Stimulated activated naive CD8-positive, alpha-beta T cell treated with anti-CD3 and anti-CD28 coated beads, Interleukin-15, Interleukin-2, amounts not matched to agents 100 ng/mL and 50 ng/mL, for 24 hours (primary cell): Measurements from ENCODE around the gene OCRL.

ENCODE experiments used
- H3K27ac Mint-ChIP-seq: one replicate; pipeline ENCODE4 v1.8.0; 2021; ENCODE audit warnings: mild to moderate bottlenecking, mixed read lengths
- H3K27me3 Mint-ChIP-seq: one replicate; pipeline ENCODE4 v1.8.0; 2021; ENCODE audit warnings: mixed read lengths
- H3K36me3 Mint-ChIP-seq: one replicate; pipeline ENCODE4 v1.8.0; 2021; ENCODE audit warnings: low read depth, mixed read lengths
- H3K4me1 Mint-ChIP-seq: one replicate; pipeline ENCODE4 v1.8.0; 2021; ENCODE audit warnings: low read depth, mixed read lengths
- H3K4me3 Mint-ChIP-seq: one replicate; pipeline ENCODE4 v1.8.0; 2021; ENCODE audit warnings: mild to moderate bottlenecking, mixed read lengths
- H3K9me3 Mint-ChIP-seq: one replicate; pipeline ENCODE4 v1.8.0; 2021; ENCODE audit warnings: mixed read lengths

OCRL gene

GRCh38 chrX:129586446-129586845 lies 46.4 kb downstream of the OCRL start:
- Mint-ChIP-seq H3K4me3 (no peak overlapping the region), H3K36me3 (no peaks in the 10 kb centered on the region), H3K9me3 (no peaks in the 10 kb centered on the region), H3K27ac (no peak overlapping the region), H3K27me3 (no peaks in the 10 kb centered on the region), H3K4me1 (no peaks in the 10 kb centered on the region)

GRCh38 chrX:129590596-129590995 lies 50.5 kb downstream of the OCRL start:
- no peaks in the 10 kb centered on the region for H3K36me3 Mint-ChIP-seq
- H3K4me3 Mint-ChIP-seq: no peak overlapping the region
- H3K4me1 Mint-ChIP-seq: no peaks in the 10 kb centered on the region
- no peaks in the 10 kb centered on the region for H3K27me3 Mint-ChIP-seq
- H3K9me3 Mint-ChIP-seq: no peaks in the 10 kb centered on the region
- no peak overlapping the region for H3K27ac Mint-ChIP-seq

GRCh38 chrX:129593137-129593536 lies 53.1 kb downstream of the OCRL start:
- H3K9me3 Mint-ChIP-seq: no peaks in the 10 kb centered on the region
- no peaks in the 10 kb centered on the region for H3K4me1 Mint-ChIP-seq
- no peaks in the 10 kb centered on the region for H3K27me3 Mint-ChIP-seq
- H3K4me3 Mint-ChIP-seq: no peak overlapping the region
- H3K27ac Mint-ChIP-seq: no peak overlapping the region
- no peaks in the 10 kb centered on the region for H3K36me3 Mint-ChIP-seq

- Mint-ChIP-seq H3K9me3 (no peaks in the 10 kb centered on the region), H3K36me3 (no peaks in the 10 kb centered on the region), H3K27me3 (no peaks in the 10 kb centered on the region), H3K27ac (no peak overlapping the region), H3K4me1 (no peaks in the 10 kb centered on the region), H3K4me3 (no peak overlapping the region)
These were observed 54.7 kb downstream of the OCRL start for GRCh38 chrX:129594781-129595180.

- Mint-ChIP-seq H3K9me3 (no peaks in the 10 kb centered on the region), H3K4me3 (no peak overlapping the region), H3K27me3 (no peaks in the 10 kb centered on the region), H3K27ac (no peak overlapping the region), H3K36me3 (no peaks in the 10 kb centered on the region), H3K4me1 (no peaks in the 10 kb centered on the region)
These were observed 56.0 kb downstream of the OCRL start for GRCh38 chrX:129596077-129596476.

- H3K36me3 Mint-ChIP-seq: no peaks in the 10 kb centered on the region
- peaks cover 3% of the 10 kb centered on the region for H3K4me1 Mint-ChIP-seq
- no peaks in the 10 kb centered on the region for H3K9me3 Mint-ChIP-seq
- H3K27ac Mint-ChIP-seq: no peak overlapping the region
- H3K27me3 Mint-ChIP-seq: no peaks in the 10 kb centered on the region
- H3K4me3 Mint-ChIP-seq: no peak overlapping the region
These were observed 57.8 kb downstream of the OCRL start for GRCh38 chrX:129597905-129598304.

- Mint-ChIP-seq H3K27me3 (no peaks in the 10 kb centered on the region), H3K9me3 (no peaks in the 10 kb centered on the region), H3K27ac (no peak overlapping the region), H3K4me3 (no peak overlapping the region), H3K36me3 (no peaks in the 10 kb centered on the region), H3K4me1 (peaks cover 8% of the 10 kb centered on the region)
These were observed 59.4 kb downstream of the OCRL start for GRCh38 chrX:129599499-129599898.

GRCh38 chrX:129599996-129600395 lies 59.9 kb downstream of the OCRL start:
- H3K27ac Mint-ChIP-seq: no peak overlapping the region
- no peaks in the 10 kb centered on the region for H3K9me3 Mint-ChIP-seq
- no peaks in the 10 kb centered on the region for H3K36me3 Mint-ChIP-seq
- no peak overlapping the region for H3K4me3 Mint-ChIP-seq
- peaks cover 8% of the 10 kb centered on the region for H3K4me1 Mint-ChIP-seq
- H3K27me3 Mint-ChIP-seq: no peaks in the 10 kb centered on the region

- no peaks in the 10 kb centered on the region for H3K36me3 Mint-ChIP-seq
- H3K27me3 Mint-ChIP-seq: no peaks in the 10 kb centered on the region
- H3K4me3 Mint-ChIP-seq: no peak overlapping the region
- peaks cover 12% of the 10 kb centered on the region for H3K4me1 Mint-ChIP-seq
- no peaks in the 10 kb centered on the region for H3K9me3 Mint-ChIP-seq
- no peak overlapping the region for H3K27ac Mint-ChIP-seq
These were observed 60.9 kb downstream of the OCRL start for GRCh38 chrX:129600981-129601424.

GRCh38 chrX:129606918-129607317 lies 66.9 kb downstream of the OCRL start:
- no peak overlapping the region for H3K4me3 Mint-ChIP-seq
- no peak overlapping the region for H3K27ac Mint-ChIP-seq
- peaks cover 9% of the 10 kb centered on the region for H3K4me1 Mint-ChIP-seq
- no peaks in the 10 kb centered on the region for H3K9me3 Mint-ChIP-seq
- no peaks in the 10 kb centered on the region for H3K27me3 Mint-ChIP-seq
- H3K36me3 Mint-ChIP-seq: no peaks in the 10 kb centered on the region

- Mint-ChIP-seq H3K36me3 (no peaks in the 10 kb centered on the region), H3K27me3 (no peaks in the 10 kb centered on the region), H3K27ac (no peak overlapping the region), H3K4me3 (no peak overlapping the region), H3K4me1 (peaks cover 9% of the 10 kb centered on the region), H3K9me3 (no peaks in the 10 kb centered on the region)
These were observed 68.4 kb downstream of the OCRL start for GRCh38 chrX:129608496-129608895.

- Mint-ChIP-seq H3K27ac (no peak overlapping the region), H3K36me3 (no peaks in the 10 kb centered on the region), H3K27me3 (no peaks in the 10 kb centered on the region), H3K4me3 (no peak overlapping the region), H3K4me1 (peaks cover 4% of the 10 kb centered on the region), H3K9me3 (no peaks in the 10 kb centered on the region)
These were observed 69.3 kb downstream of the OCRL start for GRCh38 chrX:129609395-129609794.

- Mint-ChIP-seq H3K27ac (no peak overlapping the region), H3K4me3 (no peak overlapping the region), H3K27me3 (no peaks in the 10 kb centered on the region), H3K36me3 (no peaks in the 10 kb centered on the region), H3K9me3 (no peaks in the 10 kb centered on the region), H3K4me1 (no peaks in the 10 kb centered on the region)
These were observed 72.3 kb downstream of the OCRL start for GRCh38 chrX:129612396-129612795.

GRCh38 chrX:129613596-129613995 lies 73.5 kb downstream of the OCRL start:
- H3K4me3 Mint-ChIP-seq: no peak overlapping the region
- H3K36me3 Mint-ChIP-seq: no peaks in the 10 kb centered on the region
- no peaks in the 10 kb centered on the region for H3K27me3 Mint-ChIP-seq
- no peak overlapping the region for H3K27ac Mint-ChIP-seq
- no peaks in the 10 kb centered on the region for H3K4me1 Mint-ChIP-seq
- no peaks in the 10 kb centered on the region for H3K9me3 Mint-ChIP-seq

- Mint-ChIP-seq H3K9me3 (no peaks in the 10 kb centered on the region), H3K4me1 (no peaks in the 10 kb centered on the region), H3K4me3 (no peak overlapping the region), H3K27me3 (no peaks in the 10 kb centered on the region), H3K27ac (no peak overlapping the region), H3K36me3 (no peaks in the 10 kb centered on the region)
These were observed 74.6 kb downstream of the OCRL start for GRCh38 chrX:129614481-129615255.

- Mint-ChIP-seq H3K27me3 (no peaks in the 10 kb centered on the region), H3K36me3 (no peaks in the 10 kb centered on the region), H3K4me1 (no peaks in the 10 kb centered on the region), H3K4me3 (no peak overlapping the region), H3K9me3 (no peaks in the 10 kb centered on the region), H3K27ac (no peak overlapping the region)
These were observed 77.4 kb downstream of the OCRL start for GRCh38 chrX:129617420-129617819.
